ENCODE data around the gene MCF2L2.
"Not testable (repeated sequence)": the region's sequence is repeated elsewhere in the genome, so short reads cannot be mapped to it uniquely, and the experiment has no call there.

The MCF2L2 gene

GRCh38 chr3:183396662-183397391, 31.6 kb downstream of the MCF2L2 start:
- DNase-seq (ENCODE audit: low spot score) = no peak

GRCh38 chr3:183394150-183394549, 34.3 kb downstream of the MCF2L2 start:
- DNase-seq (ENCODE audit: low spot score) = no peak

- DNase-seq (ENCODE audit: low spot score) = no peak
Measured at GRCh38 chr3:183393625-183394024, 34.8 kb downstream of the MCF2L2 start.

GRCh38 chr3:183392186-183393034, 36.0 kb downstream of the MCF2L2 start:
- DNase-seq (ENCODE audit: low spot score) = no peak

- no peak for DNase-seq (ENCODE audit: low spot score)
Measured at GRCh38 chr3:183391460-183391859, 37.0 kb downstream of the MCF2L2 start.

- DNase-seq (ENCODE audit: low spot score) = no peak
Measured at GRCh38 chr3:183390844-183391243, 37.6 kb downstream of the MCF2L2 start.

GRCh38 chr3:183388213-183388895, 40.1 kb downstream of the MCF2L2 start:
- no peak for DNase-seq (ENCODE audit: low spot score)

- no peak for DNase-seq (ENCODE audit: low spot score)
Measured at GRCh38 chr3:183387797-183388196, 40.6 kb downstream of the MCF2L2 start.

- no peak for DNase-seq (ENCODE audit: low spot score)
Measured at GRCh38 chr3:183386651-183387050, 41.8 kb downstream of the MCF2L2 start.

- DNase-seq (ENCODE audit: low spot score) = peak; percentile 68
Measured at GRCh38 chr3:183385698-183386613, 42.5 kb downstream of the MCF2L2 start.

- no peak for DNase-seq (ENCODE audit: low spot score)
Measured at GRCh38 chr3:183381673-183382072, 46.7 kb downstream of the MCF2L2 start.

GRCh38 chr3:183381179-183381578, 47.2 kb downstream of the MCF2L2 start:
- DNase-seq (ENCODE audit: low spot score) = no peak

- DNase-seq (ENCODE audit: low spot score) = no peak
Measured at GRCh38 chr3:183378951-183379350, 49.5 kb downstream of the MCF2L2 start.

- DNase-seq (ENCODE audit: low spot score) = no peak
Measured at GRCh38 chr3:183378545-183378944, 49.9 kb downstream of the MCF2L2 start.

GRCh38 chr3:183378008-183378407, 50.4 kb downstream of the MCF2L2 start:
- no peak for DNase-seq (ENCODE audit: low spot score)

GRCh38 chr3:183377307-183377959, 51.0 kb downstream of the MCF2L2 start:
- DNase-seq (ENCODE audit: low spot score) = no peak

- no peak for DNase-seq (ENCODE audit: low spot score)
Measured at GRCh38 chr3:183375787-183376186, 52.6 kb downstream of the MCF2L2 start.

GRCh38 chr3:183375337-183375736, 53.1 kb downstream of the MCF2L2 start:
- no peak for DNase-seq (ENCODE audit: low spot score)

- no peak for DNase-seq (ENCODE audit: low spot score)
Measured at GRCh38 chr3:183372911-183373310, 55.5 kb downstream of the MCF2L2 start.

- not testable (repeated sequence) for DNase-seq (ENCODE audit: low spot score)
Measured at GRCh38 chr3:183371600-183371968, 56.8 kb downstream of the MCF2L2 start.

- no peak for DNase-seq (ENCODE audit: low spot score)
Measured at GRCh38 chr3:183370391-183370790, 58.0 kb downstream of the MCF2L2 start.
